Measurements from ENCODE around the gene KLHDC8A.

Gene KLHDC8A

GRCh38 chr1:205319081-205320018, 37.4 kb downstream of the KLHDC8A start:
- Histone ChIP-seq H3K36me3 (replicated peaks; ENCODE audit: low read depth, low read length) (peaks cover 24% of the 10 kb centered on the region), H3K9ac (ENCODE audit: low read length) (peak overlapping the region; percentile 51), H4K20me1 (ENCODE audit: insufficient read depth, low read length) (peaks cover 45% of the 10 kb centered on the region), H2AFZ (ENCODE audit: low read depth, low read length) (no peak overlapping the region), H3K4me3 (ENCODE audit: low read length) (peak overlapping the region; percentile 79), H3K4me1 (ENCODE audit: low read length) (peaks cover 63% of the 10 kb centered on the region), H3K9me3 (ENCODE audit: insufficient read depth, low read length) (no peaks in the 10 kb centered on the region), H3K4me2 (ENCODE audit: low read length) (peak overlapping the region; percentile 99), H3K79me2 (ENCODE audit: low read length) (peaks cover 72% of the 10 kb centered on the region), H3K27ac (ENCODE audit: low read length) (peak overlapping the region; percentile 43), H3K27me3 (ENCODE audit: low read depth, low read length) (no peaks in the 10 kb centered on the region)
- TF ChIP-seq CTCF (IDR thresholded peaks at IDR 0.05; ENCODE audit: low read depth, low read length): no peak
- no peak for TF ChIP-seq EZH2phosphoT487 (IDR thresholded peaks at IDR 0.05; ENCODE audit: low read depth)

- Histone ChIP-seq H3K27me3 (ENCODE audit: low read depth, low read length) (no peaks in the 10 kb centered on the region), H3K36me3 (replicated peaks; ENCODE audit: low read depth, low read length) (peaks cover 24% of the 10 kb centered on the region), H3K4me2 (ENCODE audit: low read length) (peak overlapping the region; percentile 99), H3K4me1 (ENCODE audit: low read length) (peaks cover 70% of the 10 kb centered on the region), H3K9ac (ENCODE audit: low read length) (no peak overlapping the region), H4K20me1 (ENCODE audit: insufficient read depth, low read length) (peaks cover 45% of the 10 kb centered on the region), H3K9me3 (ENCODE audit: insufficient read depth, low read length) (no peaks in the 10 kb centered on the region), H3K27ac (ENCODE audit: low read length) (no peak overlapping the region), H3K4me3 (ENCODE audit: low read length) (peak overlapping the region; percentile 79; the same call in 1 of the 2 replicates), H2AFZ (ENCODE audit: low read depth, low read length) (no peak overlapping the region), H3K79me2 (ENCODE audit: low read length) (peaks cover 78% of the 10 kb centered on the region)
- TF ChIP-seq CTCF (IDR thresholded peaks at IDR 0.05; ENCODE audit: low read depth, low read length) (no peak), EZH2phosphoT487 (IDR thresholded peaks at IDR 0.05; ENCODE audit: low read depth) (no peak)
Measured at GRCh38 chr1:205318231-205318991, 38.3 kb downstream of the KLHDC8A start.

- Histone ChIP-seq H3K9me3 (ENCODE audit: insufficient read depth, low read length) (no peaks in the 10 kb centered on the region), H3K4me3 (ENCODE audit: low read length) (peak overlapping the region; percentile 79), H2AFZ (ENCODE audit: low read depth, low read length) (no peak overlapping the region), H3K27me3 (ENCODE audit: low read depth, low read length) (no peaks in the 10 kb centered on the region), H4K20me1 (ENCODE audit: insufficient read depth, low read length) (peaks cover 45% of the 10 kb centered on the region), H3K4me2 (ENCODE audit: low read length) (peak overlapping the region; percentile 99), H3K27ac (ENCODE audit: low read length) (peak overlapping the region; percentile 97), H3K36me3 (replicated peaks; ENCODE audit: low read depth, low read length) (peaks cover 28% of the 10 kb centered on the region), H3K9ac (ENCODE audit: low read length) (peak overlapping the region; percentile 92), H3K4me1 (ENCODE audit: low read length) (peaks cover 80% of the 10 kb centered on the region), H3K79me2 (ENCODE audit: low read length) (peaks cover 88% of the 10 kb centered on the region)
- peak; percentile 21 for TF ChIP-seq CTCF (IDR thresholded peaks at IDR 0.05; ENCODE audit: low read depth, low read length)
- no peak for TF ChIP-seq EZH2phosphoT487 (IDR thresholded peaks at IDR 0.05; ENCODE audit: low read depth)
Measured at GRCh38 chr1:205317311-205317917, 39.3 kb downstream of the KLHDC8A start.
